GM19351 (cell line): Measurements from ENCODE around the gene POLE3.
"Not testable (repeated sequence)": the region's sequence is repeated elsewhere in the genome, so short reads cannot be mapped to it uniquely, and the experiment has no call there.

Source experiments
- ATAC-seq: cut with Tn5 transposase; IDR thresholded peaks from one replicate; pipeline ENCODE4 v1.9.1; 2021; ENCODE audit warnings: mild to moderate bottlenecking, moderate library complexity; ENCODE audit not compliant: unreplicated experiment

The POLE3 gene

GRCh38 chr9:113406353-113406752 lies 4.1 kb downstream of the POLE3 start:
- not testable (repeated sequence) for ATAC-seq

GRCh38 chr9:113403646-113404045 lies 6.8 kb downstream of the POLE3 start:
- no peak for ATAC-seq

- peak; percentile 98 for ATAC-seq
Measured at GRCh38 chr9:113401027-113401792, 9.3 kb downstream of the POLE3 start, which contains the start of gene ALAD. Gene ALAD (minus strand): TSS chr9:113401284. CDS start chr9:113393559, 7,725 bp downstream.

- ATAC-seq = no peak
Measured at GRCh38 chr9:113399646-113400200, 10.8 kb downstream of the POLE3 start.

GRCh38 chr9:113398796-113399195 lies 11.7 kb downstream of the POLE3 start:
- ATAC-seq = no peak

DNA sequence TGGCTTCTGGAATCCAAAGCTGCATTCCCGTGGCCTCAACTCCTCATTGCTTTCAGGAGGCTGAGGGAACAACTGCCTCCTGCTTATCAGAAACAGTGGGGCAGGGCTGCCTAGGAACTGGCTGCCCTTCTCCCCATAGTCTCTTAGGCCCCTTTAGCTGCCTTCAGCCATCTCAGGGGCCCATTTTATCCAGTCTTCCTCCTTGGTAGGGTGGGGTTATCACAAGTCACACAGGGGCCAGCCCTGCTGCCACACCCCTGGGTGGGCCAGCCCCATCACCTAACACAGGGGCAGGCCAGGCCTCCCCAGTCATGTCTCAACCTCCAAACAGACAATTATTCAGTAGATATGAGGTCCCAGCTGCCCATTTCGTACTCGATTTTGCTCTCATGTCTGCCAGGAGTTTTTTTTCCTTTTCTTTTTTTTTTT lies 13.3 kb downstream of the POLE3 start:
- no peak for ATAC-seq

DNA sequence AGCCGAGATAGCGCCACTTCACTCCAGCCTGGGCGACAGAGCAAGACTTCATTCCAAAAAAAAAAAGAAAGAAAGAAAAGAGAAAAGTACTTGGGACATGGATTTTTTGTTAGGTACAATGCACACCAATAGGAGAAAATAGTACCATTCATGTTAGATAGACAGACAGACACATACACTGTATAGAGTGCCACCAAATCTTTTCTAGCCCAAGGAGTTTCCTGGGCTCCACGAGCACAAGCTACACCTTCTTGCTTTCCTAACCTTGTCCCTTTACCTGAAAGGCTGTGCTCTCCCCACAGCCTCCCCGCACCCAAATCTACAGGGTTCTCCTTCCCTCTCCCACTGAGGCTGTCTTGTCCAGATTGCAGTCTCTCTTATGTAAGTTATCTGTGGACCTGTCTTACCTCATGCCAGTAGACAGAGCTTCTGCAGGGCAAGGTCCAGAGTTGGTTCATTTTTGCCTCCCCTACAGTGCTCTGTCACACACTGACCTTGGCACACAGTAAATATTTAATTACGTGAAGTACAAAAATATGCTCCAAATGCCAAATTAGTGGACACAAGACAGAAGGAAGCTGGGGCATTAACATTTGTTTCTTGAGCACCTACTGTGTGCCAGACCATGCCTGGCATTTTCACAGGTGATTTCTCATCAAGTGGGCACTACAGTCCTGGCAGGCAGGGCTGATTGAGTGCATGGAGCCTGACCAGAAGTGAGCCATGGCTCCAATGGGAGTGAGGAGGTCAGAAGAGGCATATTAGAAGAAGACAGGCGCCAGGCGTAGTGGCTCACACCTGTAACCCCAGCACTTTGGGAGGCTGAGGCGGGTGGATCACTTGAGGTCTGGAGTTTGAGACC lies 15.2 kb downstream of the POLE3 start:
- ATAC-seq = no peak

DNA sequence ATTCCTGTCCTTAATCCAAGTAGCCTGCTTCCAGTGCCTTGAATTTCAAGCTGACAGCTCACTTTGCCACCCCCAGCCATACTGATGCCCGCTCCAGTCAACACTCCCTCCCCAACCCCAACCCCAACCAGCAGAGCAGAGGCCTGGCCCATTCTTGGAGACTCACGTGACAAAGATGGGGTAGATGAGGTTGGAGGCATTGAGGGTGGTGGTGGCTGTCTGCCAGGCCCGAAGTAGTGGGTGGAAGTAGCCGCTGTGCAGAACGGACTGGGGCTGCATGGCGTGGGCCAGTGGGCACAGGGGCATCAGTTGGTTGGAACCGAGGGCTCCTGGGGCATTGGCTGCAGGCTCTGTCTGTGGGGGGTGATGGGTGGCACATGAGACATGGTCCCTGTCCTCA lies 17.2 kb downstream of the POLE3 start:
- no peak for ATAC-seq

DNA sequence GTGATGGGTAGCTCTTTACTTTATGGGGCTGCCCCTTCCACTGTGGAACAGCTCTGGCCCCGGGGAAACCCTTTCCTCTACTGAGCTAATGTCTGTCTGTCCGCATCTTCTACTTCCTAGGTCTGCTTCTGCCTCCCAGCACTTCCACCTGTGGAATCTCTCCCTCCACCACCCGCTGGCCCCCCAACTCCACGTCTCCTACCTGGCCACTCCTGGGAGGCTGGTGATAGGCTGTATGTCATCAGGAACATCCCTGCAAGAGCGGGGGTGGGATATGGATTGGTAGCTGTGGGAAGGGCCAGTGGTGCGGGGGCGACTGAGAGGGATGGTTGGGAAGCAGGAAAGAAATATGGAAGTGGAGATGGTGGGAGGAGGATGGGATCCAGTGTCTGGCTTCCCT lies 18.6 kb downstream of the POLE3 start:
- no peak for ATAC-seq

- ATAC-seq = no peak
Measured at GRCh38 chr9:113390192-113390960, 20.1 kb downstream of the POLE3 start.

DNA sequence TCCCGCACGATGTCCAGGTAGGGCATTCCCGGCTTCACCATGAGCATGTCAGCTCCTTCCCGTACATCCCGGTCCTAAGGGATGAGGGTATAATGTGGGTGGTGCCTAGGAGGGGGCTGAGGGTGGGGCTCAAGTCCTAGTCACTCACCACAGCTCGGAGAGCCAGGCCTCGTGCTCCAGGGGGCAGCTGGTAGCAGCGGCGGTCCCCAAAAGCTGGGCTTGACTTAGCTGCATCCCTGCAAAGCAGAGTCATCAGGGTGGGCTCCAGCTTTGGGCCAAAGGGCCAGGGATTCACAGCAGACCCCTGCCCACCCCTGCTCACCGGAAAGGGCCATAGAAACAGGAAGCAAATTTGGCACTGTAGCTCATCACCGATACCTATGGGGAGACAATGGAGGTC lies 21.0 kb downstream of the POLE3 start:
- no peak for ATAC-seq

DNA sequence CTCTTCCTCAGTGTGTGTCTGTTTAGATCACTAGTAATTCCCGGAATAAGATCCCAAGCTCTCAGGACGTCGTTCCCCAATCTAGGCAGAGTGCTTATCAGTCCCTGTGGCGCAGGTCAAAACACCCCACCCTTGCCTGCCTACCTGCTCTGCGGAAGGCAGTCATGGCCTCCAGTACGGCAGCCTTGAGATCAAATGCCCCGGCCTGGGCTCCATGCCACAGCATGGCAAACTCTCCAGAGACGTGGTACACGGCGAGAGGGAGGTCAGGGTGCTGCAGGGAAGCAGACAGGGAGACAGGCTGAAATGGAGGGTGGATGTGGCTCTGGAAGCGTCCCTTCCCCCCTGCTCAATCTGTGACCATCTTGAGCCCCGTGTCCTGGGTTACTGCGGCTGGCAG lies 21.6 kb downstream of the POLE3 start:
- no peak for ATAC-seq

DNA sequence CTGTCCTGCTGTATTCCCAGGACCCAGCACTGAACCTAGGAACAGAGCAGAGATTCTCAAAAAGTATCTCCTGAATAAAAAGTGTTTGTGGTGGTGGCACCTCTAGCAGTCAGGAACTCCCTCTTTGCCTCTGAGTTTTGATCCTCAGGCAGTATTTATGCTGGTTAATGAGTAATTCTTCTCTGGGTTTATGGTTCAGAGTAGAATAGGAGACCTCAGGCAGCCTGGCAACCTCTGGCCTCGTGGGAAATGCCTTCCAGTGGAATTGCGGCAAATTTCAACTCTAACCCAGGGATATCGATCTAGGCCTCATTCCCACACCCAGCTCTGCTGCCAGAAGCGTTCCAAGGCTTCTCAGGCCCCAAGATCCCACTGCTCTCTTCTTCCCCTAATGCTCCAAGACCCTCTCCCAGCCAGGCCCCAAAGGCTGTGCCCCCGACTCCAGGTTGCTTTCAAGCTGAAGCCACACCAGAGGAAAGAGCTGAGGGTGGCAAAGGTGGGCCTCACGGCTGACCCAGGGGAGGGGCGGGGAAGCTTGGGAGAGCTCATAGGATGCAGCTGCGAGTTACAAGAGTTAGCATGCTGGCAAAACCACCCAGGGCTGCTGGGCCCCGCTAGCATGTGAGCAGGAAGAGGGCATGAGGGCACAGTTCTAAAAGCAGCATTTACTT lies 22.8 kb downstream of the POLE3 start:
- no peak for ATAC-seq

GRCh38 chr9:113386571-113387393 lies 23.7 kb downstream of the POLE3 start:
- ATAC-seq = no peak

GRCh38 chr9:113381909-113382411 lies 28.5 kb downstream of the POLE3 start:
- no peak for ATAC-seq

DNA sequence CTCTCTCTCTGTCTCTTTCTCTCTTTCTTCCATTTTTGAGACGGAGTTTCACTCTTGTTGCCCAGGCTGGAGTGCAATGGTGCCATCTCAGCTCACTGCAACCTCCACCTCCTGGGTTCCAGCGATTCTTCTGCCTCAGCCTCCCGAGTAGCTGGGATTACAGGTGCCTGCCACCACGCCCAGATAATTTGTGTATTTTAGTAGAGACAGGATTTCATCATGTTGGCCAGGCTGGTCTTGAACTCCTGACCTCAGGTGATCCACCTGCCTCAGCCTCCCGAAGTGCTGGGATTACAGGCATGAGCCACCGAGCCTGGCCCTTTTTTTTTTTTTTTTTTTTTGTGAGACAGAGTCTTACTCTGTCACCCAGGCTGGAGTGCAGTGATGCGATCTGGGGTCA lies 29.0 kb downstream of the POLE3 start:
- ATAC-seq = not testable (repeated sequence)

- peak; percentile 56 for ATAC-seq
Measured at GRCh38 chr9:113380869-113381378, 29.6 kb downstream of the POLE3 start.

DNA sequence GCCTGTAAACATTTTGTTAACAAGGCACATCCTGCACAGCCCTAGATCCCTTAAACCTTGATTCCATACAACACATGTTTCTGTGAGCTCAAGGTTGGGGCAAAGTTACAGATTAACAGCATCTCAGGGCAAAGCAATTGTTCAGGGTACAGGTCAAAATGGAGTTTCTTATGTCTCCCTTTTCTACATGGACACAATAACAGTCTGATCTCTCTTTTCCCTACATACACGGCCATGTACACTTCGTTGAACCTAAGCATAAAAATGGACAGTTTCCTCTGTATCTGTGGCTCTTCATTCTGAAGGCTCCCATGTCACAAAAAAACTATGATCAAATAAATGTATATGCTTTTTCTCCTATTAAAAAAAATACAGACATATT lies 30.7 kb downstream of the POLE3 start:
- ATAC-seq = not testable (repeated sequence)
